UCSD-AML1 (cell line): ENCODE results near the gene CAMK2D.

Experiments
- DNase-seq: peaks from one replicate; lab custom pipeline; 2025; ENCODE audit not compliant: unreplicated experiment; lab: John Stamatoyannopoulos, UW

The CAMK2D gene

GRCh38 chr4:113449410-113449974 is 312.0 kb downstream of the CAMK2D start:
- DNase-seq, result no peak

GRCh38 chr4:113447769-113448168 is 313.8 kb downstream of the CAMK2D start:
- no peak for DNase-seq

GRCh38 chr4:113447061-113447460 is 314.5 kb downstream of the CAMK2D start:
- no peak for DNase-seq

- no peak for DNase-seq
These were observed 315.5 kb downstream of the CAMK2D start for GRCh38 chr4:113446019-113446418.

- no peak for DNase-seq
These were observed 316.3 kb downstream of the CAMK2D start for GRCh38 chr4:113445286-113445685.

DNA sequence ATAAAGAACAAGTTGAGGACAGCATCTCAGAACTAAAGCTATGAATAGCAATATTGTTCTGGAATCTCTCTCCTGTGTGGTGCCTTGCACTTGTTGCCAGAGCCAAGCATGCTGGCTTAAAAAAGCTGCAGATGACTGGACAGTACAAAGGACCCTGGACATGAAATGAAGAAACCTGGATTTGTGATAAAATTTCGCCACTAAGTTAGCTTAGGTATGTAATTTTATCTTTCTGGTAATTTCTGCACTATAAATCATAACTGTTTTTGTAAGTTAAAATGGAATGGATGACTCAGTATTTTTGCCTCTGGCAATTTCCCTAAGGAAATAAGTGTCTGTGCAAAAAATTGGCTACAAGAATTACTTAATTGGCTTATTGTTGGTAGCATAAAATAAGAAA is 317.2 kb downstream of the CAMK2D start:
- DNase-seq, result no peak

- no peak for DNase-seq
These were observed 318.7 kb downstream of the CAMK2D start for GRCh38 chr4:113442826-113443225.

DNA sequence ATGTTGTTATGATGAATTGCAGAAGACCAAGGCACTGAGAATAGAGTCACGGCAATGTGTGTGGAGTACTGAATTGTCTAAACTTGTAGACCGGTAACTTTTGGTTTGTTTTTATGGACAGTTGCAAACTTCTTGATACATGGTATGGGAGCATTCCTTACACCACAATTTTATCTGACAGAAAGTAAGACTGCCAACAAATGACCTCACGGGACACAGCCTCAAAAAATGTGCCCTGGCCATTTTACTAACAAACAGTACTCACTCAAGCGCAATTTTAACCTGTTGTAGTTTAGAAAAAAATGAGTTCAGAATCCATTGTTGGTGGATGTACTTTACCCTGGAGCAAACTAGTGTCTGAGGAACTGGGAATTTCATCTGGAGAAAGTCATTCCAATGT is 321.2 kb downstream of the CAMK2D start:
- DNase-seq, result no peak

- DNase-seq, result no peak
These were observed 322.9 kb downstream of the CAMK2D start for GRCh38 chr4:113438596-113438995.

DNA sequence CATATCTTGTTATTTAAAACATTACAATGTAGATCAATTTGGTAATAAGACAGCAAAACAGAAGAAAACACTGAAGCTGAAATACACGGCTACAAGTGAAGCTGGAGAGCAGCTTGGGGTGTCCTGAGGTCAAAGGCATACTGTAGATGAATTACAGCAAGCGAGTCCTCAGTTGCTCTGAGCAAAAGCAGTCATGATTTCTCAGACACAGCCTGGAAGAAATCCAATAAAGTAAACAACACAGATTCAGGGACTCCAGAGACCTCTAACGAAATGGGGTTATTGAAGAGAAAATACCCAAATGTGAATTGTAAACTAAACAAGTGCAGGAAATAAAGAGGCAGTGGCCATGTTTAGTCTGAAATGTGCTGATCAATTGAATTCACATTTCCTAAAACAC is 324.4 kb downstream of the CAMK2D start:
- no peak for DNase-seq

DNA sequence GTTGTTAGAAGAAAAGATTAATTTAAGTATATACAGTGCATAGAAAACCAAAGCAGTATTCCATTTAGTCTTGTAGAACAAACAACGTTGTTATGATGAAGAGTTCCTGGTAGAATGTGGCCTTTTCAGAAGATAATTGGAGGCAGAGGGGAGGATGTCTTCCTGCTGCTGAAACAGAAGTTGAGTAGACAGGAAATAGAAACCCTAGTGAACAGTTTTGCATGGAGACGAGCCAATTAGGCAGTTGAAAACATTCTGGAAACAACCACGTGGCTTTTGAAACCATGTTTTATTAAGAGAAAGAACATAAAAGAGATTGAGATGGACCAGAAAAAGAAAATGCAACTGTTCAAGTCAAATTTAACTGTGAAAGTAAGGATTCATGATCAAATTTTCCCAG is 325.2 kb downstream of the CAMK2D start:
- no peak for DNase-seq

DNA sequence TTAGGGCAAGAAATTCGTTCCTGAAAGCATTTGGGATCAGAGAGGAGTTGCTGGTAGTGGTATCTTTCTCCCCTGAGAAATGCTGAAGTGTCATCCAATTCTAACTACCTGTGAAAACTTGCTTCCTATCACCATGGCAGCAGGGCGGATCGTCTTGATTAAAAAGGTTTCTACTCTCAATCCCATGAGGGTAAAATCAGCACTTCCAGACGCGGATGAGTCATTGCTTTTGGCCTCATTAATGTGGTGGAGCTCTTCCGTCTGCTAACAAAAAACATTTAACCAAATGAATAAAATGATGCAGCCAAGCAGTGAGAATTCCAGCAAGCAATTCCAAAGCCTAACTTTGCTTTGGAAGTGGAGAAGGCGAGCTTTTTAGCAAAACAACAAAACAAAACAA is 325.6 kb downstream of the CAMK2D start:
- no peak for DNase-seq

DNA sequence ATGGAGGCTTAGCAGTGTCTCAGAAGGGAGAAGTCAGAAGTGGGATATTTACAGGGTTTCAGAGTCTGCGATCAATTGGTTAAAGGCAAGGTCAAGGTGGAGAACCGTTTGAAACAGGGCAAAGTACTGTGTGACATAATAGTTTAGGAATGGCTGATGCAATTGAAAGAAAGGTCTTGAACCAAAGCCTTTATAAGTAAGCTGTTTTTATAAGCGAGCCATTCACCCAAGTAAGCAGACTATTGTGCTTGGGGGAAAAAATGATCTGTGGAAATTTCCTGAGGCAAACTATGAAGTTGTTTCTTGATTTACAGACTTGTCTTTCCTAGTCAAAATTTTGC is 327.3 kb downstream of the CAMK2D start:
- no peak for DNase-seq

DNA sequence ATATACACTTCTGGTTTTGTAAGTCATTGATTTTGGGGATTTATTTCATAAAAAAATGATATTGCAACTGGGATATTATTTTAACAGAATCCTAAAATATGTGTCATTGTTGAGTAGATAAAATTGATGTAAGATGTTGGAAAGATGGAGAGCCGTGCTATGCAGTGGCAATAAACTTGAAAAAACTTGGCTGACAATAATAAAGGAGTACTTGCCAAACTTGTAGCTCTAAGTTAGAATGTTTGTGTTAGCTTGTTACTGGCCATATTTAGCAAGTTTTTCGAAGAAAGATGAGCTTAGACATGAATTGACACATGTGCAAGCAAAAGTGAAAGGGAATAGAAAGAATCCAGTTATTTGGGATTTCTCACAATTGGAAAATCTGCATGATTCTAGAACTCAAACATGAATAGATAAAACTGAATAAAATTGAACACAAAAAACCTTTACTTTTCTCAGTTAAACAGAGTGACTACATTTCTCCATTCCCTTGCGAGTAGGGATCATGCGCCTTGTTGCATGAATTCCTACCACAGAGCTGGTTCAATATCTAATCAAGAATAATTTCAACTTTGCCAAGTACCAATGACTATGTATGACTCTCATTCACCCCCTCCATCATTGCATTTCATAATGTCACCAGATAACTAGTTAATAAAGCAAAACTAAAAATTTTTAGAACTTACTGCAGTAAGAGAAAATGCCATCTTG is 327.8 kb downstream of the CAMK2D start:
- no peak for DNase-seq

GRCh38 chr4:113433116-113433515 is 328.4 kb downstream of the CAMK2D start:
- DNase-seq, result no peak

DNA sequence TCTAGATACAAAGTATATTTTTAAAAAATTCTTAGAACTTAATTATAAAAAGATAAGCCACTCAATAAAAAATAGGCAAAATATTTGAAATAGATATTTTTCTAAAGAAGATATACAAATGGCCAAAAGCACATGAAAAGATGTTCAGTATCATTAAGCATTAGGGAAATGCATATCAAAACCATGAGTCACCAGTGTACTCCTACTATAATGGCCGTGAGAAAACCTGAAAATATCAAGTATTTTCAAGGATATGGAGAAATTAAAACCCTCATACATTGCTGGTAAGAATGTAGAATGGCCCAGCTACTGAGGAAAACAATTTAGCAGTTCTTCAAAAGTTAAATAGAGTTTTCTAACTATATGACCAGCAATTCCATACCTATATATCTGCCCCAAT is 337.9 kb downstream of the CAMK2D start:
- DNase-seq, result no peak

DNA sequence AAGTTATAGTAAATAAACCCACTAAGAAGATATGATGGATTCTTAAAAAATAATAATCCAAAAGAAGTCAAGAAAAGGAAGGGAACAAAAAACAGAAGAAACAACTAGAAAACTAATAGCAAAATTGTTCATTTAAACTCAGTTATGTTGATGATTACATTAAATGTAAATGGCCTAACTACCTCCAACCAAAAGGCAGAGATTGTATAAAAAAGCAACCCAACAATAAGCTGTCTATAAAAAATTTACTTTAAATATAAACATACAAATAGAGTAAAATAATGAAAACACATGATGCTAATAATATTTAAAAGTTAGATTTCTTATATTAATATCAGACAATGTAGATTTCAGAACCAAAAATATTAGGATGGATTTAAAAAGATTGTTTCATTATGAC is 340.6 kb downstream of the CAMK2D start:
- DNase-seq, result no peak

GRCh38 chr4:113419631-113420030 is 341.9 kb downstream of the CAMK2D start:
- no peak for DNase-seq

DNA sequence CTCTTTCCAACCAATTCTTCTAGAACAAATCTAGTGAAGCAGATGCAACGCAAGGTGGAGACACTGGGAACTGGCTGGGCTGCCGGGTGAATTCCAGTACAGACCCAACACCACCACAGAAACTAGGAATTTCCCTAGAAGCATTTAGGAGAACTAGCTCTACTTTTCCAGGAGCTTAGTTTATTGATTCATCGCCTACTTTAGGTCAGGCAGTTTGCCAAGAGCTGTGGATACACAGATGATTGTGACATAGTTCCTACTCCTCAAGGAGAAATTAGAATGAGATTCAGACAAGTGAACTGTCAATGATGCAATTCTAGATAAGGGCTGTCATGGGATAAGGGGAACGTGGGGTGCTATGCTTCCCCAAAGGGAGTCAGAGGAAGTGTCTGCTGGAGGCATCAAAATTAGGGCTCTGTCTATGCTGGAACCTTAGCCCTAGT is 350.0 kb downstream of the CAMK2D start:
- DNase-seq, result no peak

GRCh38 chr4:113410686-113411085 is 350.9 kb downstream of the CAMK2D start:
- DNase-seq, result no peak

GRCh38 chr4:113409181-113409580 is 352.4 kb downstream of the CAMK2D start:
- no peak for DNase-seq

GRCh38 chr4:113407409-113407808 is 354.1 kb downstream of the CAMK2D start:
- DNase-seq, result no peak

DNA sequence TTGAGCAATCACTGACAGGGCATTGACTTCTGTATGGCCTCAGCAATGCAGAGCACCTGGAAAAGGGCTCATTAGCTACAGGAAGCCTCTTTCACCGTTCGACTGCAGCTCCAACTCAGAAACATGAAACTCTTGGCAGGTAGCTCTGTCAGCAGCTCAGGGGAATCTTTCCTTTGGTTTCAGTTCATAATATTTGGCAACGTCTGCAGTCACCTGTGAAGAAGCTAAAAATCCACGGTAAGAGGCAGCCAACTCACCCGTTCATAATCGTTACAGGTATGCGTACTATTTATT is 354.9 kb downstream of the CAMK2D start:
- DNase-seq, result no peak
